NCI-H526 treated with DMSO at 0.1 percent for 48 hours (cell line): ENCODE measurements around the gene H2AZ1.

Experiments
- DNase-seq: peaks from one replicate; lab custom pipeline; 2025; lab: John Stamatoyannopoulos, UW

H2AZ1 gene

GRCh38 chr4:99946356-99947189 is 3.5 kb downstream of the H2AZ1 start, which contains the start of gene DNAJB14:
Gene DNAJB14, minus strand, starts transcription at chr4:99946618. Its CDS starts 47 bp downstream, at chr4:99946571.
- DNase-seq, result no peak

GRCh38 chr4:99945718-99946355 is 4.2 kb downstream of the H2AZ1 start:
- no peak for DNase-seq

- no peak for DNase-seq
These were observed 6.1 kb downstream of the H2AZ1 start for GRCh38 chr4:99943904-99944437.

GRCh38 chr4:99938243-99938753 is 11.8 kb downstream of the H2AZ1 start:
- DNase-seq, result no peak

GRCh38 chr4:99934891-99935290 is 15.2 kb downstream of the H2AZ1 start:
- DNase-seq, result no peak

- DNase-seq, result no peak
These were observed 22.5 kb downstream of the H2AZ1 start for GRCh38 chr4:99927566-99927965.

- no peak for DNase-seq
These were observed 28.9 kb downstream of the H2AZ1 start for GRCh38 chr4:99921174-99921573.

GRCh38 chr4:99918656-99919055 is 31.4 kb downstream of the H2AZ1 start:
- DNase-seq, result no peak

- no peak for DNase-seq
These were observed 32.5 kb downstream of the H2AZ1 start for GRCh38 chr4:99917575-99917974.

GRCh38 chr4:99915449-99915848 is 34.6 kb downstream of the H2AZ1 start:
- no peak for DNase-seq
